H1 (cell line): ENCODE data around the gene RPL31.

Source experiments
- CEBPB ChIP-seq: IDR thresholded peaks from 2 replicates; pipeline ENCODE4 v1.6.1; 2012; ENCODE audit warnings: low read depth, low read length
- EZH2 ChIP-seq: fragments of 200-600 bp; sonication (generic); IDR thresholded peaks from 2 replicates; pipeline ENCODE4 v1.7.1; 2012; ENCODE audit warnings: low read depth, mild to moderate bottlenecking, moderate library complexity, low read length, inconsistent platforms; ENCODE audit not compliant: severe bottlenecking
- SP1 ChIP-seq: IDR thresholded peaks from 2 replicates; pipeline ENCODE4 v1.6.1; 2011; ENCODE audit warnings: low read depth, low read length
- SP4 ChIP-seq: IDR thresholded peaks from 2 replicates; pipeline ENCODE4 v1.6.1; 2012; ENCODE audit warnings: low read length, inconsistent platforms
- SUZ12 ChIP-seq: fragments of 200-600 bp; sonication (generic); IDR thresholded peaks from 2 replicates; pipeline ENCODE4 v1.6.1; 2012; ENCODE audit warnings: mild to moderate bottlenecking, inconsistent platforms, low read length, moderate library complexity, mixed read lengths
- TAF1 ChIP-seq: IDR thresholded peaks from 2 replicates; pipeline ENCODE4 v1.6.1; 2011; ENCODE audit warnings: mild to moderate bottlenecking, low read depth, low read length
- TF ChIP-seq, protein P1 (sequence below): fragments of 300-600 bp; sonication (generic); IDR thresholded peaks from 2 replicates; pipeline ENCODE4 v1.7.1; 2012; ENCODE audit warnings: low read length, moderate library complexity, mild to moderate bottlenecking, inconsistent platforms; ENCODE audit not compliant: insufficient replicate concordance
- TF ChIP-seq, protein P2 (sequence below), 3 experiments: IDR thresholded peaks; 1 replicate in 2 of 3; 2 replicates in 1 of 3; pipeline versions ENCODE4 v1.5.1 to v1.6.1; 2011; ENCODE audit warnings: low read length in 3 of 3, mild to moderate bottlenecking in 3 of 3, inconsistent platforms in 2 of 3, low read depth in 1 of 3, moderate library complexity in 1 of 3; ENCODE audit not compliant: insufficient read depth in 1 of 3; ENCODE audit errors: control extremely low read depth in 1 of 3

DNA sequence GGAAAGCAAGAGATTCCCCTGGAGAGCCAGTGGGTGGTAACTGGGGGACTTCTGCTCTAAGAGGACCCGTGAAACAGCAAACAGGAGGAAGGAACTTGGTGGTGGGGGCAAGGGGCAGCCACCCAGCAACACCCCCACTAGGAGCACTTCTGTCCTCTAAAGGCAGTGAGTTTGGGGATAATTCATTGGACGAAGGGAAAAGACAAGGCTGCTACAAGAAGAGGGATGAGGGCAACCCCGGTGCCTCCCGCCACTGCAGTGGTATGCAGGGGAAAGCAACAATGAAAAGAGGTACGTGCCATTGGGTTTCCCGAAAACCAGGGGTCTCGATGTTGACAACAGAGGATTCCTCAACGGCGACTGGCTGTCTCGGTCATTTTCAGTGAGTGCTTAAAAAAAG lies 9.1 kb downstream of the RPL31 start:
- TF ChIP-seq SP1, result no peak
- no peak for TF ChIP-seq CEBPB
- TF ChIP-seq, protein P1, sequence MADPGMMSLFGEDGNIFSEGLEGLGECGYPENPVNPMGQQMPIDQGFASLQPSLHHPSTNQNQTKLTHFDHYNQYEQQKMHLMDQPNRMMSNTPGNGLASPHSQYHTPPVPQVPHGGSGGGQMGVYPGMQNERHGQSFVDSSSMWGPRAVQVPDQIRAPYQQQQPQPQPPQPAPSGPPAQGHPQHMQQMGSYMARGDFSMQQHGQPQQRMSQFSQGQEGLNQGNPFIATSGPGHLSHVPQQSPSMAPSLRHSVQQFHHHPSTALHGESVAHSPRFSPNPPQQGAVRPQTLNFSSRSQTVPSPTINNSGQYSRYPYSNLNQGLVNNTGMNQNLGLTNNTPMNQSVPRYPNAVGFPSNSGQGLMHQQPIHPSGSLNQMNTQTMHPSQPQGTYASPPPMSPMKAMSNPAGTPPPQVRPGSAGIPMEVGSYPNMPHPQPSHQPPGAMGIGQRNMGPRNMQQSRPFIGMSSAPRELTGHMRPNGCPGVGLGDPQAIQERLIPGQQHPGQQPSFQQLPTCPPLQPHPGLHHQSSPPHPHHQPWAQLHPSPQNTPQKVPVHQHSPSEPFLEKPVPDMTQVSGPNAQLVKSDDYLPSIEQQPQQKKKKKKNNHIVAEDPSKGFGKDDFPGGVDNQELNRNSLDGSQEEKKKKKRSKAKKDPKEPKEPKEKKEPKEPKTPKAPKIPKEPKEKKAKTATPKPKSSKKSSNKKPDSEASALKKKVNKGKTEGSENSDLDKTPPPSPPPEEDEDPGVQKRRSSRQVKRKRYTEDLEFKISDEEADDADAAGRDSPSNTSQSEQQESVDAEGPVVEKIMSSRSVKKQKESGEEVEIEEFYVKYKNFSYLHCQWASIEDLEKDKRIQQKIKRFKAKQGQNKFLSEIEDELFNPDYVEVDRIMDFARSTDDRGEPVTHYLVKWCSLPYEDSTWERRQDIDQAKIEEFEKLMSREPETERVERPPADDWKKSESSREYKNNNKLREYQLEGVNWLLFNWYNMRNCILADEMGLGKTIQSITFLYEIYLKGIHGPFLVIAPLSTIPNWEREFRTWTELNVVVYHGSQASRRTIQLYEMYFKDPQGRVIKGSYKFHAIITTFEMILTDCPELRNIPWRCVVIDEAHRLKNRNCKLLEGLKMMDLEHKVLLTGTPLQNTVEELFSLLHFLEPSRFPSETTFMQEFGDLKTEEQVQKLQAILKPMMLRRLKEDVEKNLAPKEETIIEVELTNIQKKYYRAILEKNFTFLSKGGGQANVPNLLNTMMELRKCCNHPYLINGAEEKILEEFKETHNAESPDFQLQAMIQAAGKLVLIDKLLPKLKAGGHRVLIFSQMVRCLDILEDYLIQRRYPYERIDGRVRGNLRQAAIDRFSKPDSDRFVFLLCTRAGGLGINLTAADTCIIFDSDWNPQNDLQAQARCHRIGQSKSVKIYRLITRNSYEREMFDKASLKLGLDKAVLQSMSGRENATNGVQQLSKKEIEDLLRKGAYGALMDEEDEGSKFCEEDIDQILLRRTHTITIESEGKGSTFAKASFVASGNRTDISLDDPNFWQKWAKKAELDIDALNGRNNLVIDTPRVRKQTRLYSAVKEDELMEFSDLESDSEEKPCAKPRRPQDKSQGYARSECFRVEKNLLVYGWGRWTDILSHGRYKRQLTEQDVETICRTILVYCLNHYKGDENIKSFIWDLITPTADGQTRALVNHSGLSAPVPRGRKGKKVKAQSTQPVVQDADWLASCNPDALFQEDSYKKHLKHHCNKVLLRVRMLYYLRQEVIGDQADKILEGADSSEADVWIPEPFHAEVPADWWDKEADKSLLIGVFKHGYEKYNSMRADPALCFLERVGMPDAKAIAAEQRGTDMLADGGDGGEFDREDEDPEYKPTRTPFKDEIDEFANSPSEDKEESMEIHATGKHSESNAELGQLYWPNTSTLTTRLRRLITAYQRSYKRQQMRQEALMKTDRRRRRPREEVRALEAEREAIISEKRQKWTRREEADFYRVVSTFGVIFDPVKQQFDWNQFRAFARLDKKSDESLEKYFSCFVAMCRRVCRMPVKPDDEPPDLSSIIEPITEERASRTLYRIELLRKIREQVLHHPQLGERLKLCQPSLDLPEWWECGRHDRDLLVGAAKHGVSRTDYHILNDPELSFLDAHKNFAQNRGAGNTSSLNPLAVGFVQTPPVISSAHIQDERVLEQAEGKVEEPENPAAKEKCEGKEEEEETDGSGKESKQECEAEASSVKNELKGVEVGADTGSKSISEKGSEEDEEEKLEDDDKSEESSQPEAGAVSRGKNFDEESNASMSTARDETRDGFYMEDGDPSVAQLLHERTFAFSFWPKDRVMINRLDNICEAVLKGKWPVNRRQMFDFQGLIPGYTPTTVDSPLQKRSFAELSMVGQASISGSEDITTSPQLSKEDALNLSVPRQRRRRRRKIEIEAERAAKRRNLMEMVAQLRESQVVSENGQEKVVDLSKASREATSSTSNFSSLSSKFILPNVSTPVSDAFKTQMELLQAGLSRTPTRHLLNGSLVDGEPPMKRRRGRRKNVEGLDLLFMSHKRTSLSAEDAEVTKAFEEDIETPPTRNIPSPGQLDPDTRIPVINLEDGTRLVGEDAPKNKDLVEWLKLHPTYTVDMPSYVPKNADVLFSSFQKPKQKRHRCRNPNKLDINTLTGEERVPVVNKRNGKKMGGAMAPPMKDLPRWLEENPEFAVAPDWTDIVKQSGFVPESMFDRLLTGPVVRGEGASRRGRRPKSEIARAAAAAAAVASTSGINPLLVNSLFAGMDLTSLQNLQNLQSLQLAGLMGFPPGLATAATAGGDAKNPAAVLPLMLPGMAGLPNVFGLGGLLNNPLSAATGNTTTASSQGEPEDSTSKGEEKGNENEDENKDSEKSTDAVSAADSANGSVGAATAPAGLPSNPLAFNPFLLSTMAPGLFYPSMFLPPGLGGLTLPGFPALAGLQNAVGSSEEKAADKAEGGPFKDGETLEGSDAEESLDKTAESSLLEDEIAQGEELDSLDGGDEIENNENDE, result no peak
- TF ChIP-seq SP4, result no peak
- no peak for TF ChIP-seq SUZ12
- no peak for TF ChIP-seq EZH2
- no peak for TF ChIP-seq TAF1
- TF ChIP-seq, protein P2, sequence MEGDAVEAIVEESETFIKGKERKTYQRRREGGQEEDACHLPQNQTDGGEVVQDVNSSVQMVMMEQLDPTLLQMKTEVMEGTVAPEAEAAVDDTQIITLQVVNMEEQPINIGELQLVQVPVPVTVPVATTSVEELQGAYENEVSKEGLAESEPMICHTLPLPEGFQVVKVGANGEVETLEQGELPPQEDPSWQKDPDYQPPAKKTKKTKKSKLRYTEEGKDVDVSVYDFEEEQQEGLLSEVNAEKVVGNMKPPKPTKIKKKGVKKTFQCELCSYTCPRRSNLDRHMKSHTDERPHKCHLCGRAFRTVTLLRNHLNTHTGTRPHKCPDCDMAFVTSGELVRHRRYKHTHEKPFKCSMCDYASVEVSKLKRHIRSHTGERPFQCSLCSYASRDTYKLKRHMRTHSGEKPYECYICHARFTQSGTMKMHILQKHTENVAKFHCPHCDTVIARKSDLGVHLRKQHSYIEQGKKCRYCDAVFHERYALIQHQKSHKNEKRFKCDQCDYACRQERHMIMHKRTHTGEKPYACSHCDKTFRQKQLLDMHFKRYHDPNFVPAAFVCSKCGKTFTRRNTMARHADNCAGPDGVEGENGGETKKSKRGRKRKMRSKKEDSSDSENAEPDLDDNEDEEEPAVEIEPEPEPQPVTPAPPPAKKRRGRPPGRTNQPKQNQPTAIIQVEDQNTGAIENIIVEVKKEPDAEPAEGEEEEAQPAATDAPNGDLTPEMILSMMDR (IDR thresholded peaks at IDR 0.05; ENCODE audit: control extremely low read depth in 1 of 3, insufficient read depth in 1 of 3, low read depth in 1 of 3, low read length in 3 of 3), result no peak
